Measurements from ENCODE around the gene FLT4. TPM values are rescaled to one million over a fixed set of nuclear protein-coding genes. Genes with fewer than 3 reads are reported as not detected.

FLT4 gene
- total and polyA plus RNA-seq, 2 experiments from 2014 or later: 3.4 to 13.8 TPM

DNA sequence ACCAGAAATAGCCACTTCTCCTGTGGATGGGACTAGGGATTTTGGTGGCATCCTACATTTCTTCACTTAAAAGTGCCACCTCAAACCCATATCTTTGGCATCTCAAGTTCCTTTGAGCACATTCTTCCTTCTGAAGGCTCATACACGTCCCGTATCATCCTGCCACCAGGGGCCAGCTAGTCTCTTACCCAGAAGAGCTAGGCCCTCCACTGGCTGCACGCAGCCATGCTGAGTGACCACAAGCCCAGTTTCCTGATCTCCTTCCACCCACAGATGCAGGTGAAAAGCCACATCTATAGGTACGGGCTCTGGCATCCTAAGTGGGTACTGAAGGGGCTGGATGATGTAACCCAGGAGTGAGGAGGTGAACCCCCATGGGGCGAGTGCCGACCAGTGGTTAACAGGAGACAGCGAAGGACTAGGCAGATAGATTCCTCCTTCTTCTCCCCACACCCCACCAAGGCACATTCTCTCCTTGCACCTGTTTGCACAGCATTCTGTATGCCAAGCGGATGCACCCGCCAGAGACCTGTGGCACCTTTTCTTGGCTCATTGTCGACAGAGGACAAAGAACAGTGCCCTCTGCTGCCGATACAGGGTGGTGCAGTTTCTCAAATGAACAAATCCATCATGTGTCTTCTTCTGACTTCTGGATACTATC, 43.7 kb downstream of the FLT4 start:
- H2AFZ ChIP-seq: no peak overlapping the region
- no peaks in the 10 kb centered on the region for H3K36me3 ChIP-seq (ENCODE audit: insufficient read depth)
- TF ChIP-seq, protein P1, sequence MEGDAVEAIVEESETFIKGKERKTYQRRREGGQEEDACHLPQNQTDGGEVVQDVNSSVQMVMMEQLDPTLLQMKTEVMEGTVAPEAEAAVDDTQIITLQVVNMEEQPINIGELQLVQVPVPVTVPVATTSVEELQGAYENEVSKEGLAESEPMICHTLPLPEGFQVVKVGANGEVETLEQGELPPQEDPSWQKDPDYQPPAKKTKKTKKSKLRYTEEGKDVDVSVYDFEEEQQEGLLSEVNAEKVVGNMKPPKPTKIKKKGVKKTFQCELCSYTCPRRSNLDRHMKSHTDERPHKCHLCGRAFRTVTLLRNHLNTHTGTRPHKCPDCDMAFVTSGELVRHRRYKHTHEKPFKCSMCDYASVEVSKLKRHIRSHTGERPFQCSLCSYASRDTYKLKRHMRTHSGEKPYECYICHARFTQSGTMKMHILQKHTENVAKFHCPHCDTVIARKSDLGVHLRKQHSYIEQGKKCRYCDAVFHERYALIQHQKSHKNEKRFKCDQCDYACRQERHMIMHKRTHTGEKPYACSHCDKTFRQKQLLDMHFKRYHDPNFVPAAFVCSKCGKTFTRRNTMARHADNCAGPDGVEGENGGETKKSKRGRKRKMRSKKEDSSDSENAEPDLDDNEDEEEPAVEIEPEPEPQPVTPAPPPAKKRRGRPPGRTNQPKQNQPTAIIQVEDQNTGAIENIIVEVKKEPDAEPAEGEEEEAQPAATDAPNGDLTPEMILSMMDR (conservative IDR thresholded peaks at IDR 0.05; ENCODE audit: low read depth in 2 of 2): peak; percentile 86 to 87
- TF ChIP-seq EZH2phosphoT487 (IDR thresholded peaks at IDR 0.05; ENCODE audit: unreplicated experiment): no peak
- TF ChIP-seq, protein P2, sequence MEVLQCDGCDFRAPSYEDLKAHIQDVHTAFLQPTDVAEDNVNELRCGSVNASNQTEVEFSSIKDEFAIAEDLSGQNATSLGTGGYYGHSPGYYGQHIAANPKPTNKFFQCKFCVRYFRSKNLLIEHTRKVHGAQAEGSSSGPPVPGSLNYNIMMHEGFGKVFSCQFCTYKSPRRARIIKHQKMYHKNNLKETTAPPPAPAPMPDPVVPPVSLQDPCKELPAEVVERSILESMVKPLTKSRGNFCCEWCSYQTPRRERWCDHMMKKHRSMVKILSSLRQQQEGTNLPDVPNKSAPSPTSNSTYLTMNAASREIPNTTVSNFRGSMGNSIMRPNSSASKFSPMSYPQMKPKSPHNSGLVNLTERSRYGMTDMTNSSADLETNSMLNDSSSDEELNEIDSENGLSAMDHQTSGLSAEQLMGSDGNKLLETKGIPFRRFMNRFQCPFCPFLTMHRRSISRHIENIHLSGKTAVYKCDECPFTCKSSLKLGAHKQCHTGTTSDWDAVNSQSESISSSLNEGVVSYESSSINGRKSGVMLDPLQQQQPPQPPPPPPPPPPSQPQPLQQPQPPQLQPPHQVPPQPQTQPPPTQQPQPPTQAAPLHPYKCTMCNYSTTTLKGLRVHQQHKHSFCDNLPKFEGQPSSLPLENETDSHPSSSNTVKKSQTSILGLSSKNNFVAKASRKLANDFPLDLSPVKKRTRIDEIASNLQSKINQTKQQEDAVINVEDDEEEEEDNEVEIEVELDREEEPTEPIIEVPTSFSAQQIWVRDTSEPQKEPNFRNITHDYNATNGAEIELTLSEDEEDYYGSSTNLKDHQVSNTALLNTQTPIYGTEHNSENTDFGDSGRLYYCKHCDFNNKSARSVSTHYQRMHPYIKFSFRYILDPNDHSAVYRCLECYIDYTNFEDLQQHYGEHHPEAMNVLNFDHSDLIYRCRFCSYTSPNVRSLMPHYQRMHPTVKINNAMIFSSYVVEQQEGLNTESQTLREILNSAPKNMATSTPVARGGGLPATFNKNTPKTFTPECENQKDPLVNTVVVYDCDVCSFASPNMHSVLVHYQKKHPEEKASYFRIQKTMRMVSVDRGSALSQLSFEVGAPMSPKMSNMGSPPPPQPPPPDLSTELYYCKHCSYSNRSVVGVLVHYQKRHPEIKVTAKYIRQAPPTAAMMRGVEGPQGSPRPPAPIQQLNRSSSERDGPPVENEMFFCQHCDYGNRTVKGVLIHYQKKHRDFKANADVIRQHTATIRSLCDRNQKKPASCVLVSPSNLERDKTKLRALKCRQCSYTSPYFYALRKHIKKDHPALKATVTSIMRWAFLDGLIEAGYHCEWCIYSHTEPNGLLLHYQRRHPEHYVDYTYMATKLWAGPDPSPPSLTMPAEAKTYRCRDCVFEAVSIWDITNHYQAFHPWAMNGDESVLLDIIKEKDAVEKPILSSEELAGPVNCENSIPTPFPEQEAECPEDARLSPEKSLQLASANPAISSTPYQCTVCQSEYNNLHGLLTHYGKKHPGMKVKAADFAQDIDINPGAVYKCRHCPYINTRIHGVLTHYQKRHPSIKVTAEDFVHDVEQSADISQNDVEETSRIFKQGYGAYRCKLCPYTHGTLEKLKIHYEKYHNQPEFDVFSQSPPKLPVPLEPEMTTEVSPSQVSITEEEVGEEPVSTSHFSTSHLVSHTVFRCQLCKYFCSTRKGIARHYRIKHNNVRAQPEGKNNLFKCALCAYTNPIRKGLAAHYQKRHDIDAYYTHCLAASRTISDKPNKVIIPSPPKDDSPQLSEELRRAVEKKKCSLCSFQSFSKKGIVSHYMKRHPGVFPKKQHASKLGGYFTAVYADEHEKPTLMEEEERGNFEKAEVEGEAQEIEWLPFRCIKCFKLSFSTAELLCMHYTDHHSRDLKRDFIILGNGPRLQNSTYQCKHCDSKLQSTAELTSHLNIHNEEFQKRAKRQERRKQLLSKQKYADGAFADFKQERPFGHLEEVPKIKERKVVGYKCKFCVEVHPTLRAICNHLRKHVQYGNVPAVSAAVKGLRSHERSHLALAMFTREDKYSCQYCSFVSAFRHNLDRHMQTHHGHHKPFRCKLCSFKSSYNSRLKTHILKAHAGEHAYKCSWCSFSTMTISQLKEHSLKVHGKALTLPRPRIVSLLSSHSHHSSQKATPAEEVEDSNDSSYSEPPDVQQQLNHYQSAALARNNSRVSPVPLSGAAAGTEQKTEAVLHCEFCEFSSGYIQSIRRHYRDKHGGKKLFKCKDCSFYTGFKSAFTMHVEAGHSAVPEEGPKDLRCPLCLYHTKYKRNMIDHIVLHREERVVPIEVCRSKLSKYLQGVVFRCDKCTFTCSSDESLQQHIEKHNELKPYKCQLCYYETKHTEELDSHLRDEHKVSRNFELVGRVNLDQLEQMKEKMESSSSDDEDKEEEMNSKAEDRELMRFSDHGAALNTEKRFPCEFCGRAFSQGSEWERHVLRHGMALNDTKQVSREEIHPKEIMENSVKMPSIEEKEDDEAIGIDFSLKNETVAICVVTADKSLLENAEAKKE (CRISPR knock-in tag; IDR thresholded peaks at IDR 0.05): 0 out of 2 replicates have a peak, but pooled peaks have one; percentile 12
- Mint-ChIP-seq H3K9me3 (no peaks in the 10 kb centered on the region), H3K4me3 (no peak overlapping the region), H3K27ac (no peak overlapping the region), H3K36me3 (ENCODE audit: low read depth) (no peaks in the 10 kb centered on the region), H3K4me1 (peaks cover 7% of the 10 kb centered on the region; the same call in 1 of the 3 replicates), H3K27me3 (ENCODE audit: insufficient read depth, low read depth, poor library complexity) (peaks cover 12% of the 10 kb centered on the region)
- H3K4me3 ChIP-seq: no peak overlapping the region
- ATAC-seq (peak; percentile 56), DNase-seq (ENCODE audit: low spot score) (peak; percentile 82)
- no peaks in the 10 kb centered on the region for H3K9me2 ChIP-seq (ENCODE audit: insufficient read depth)
- no peak overlapping the region for H3K27ac ChIP-seq (ENCODE audit: low read depth)
- H4K20me1 ChIP-seq (replicated peaks; ENCODE audit: insufficient read depth): no peaks in the 10 kb centered on the region
- no peaks in the 10 kb centered on the region for H3K4me1 ChIP-seq (ENCODE audit: insufficient read depth)
- H3K79me2 ChIP-seq (replicated peaks; ENCODE audit: insufficient read depth): no peaks in the 10 kb centered on the region
- no peaks in the 10 kb centered on the region for H3K27me3 ChIP-seq (ENCODE audit: insufficient read depth)
- no peaks in the 10 kb centered on the region for H3F3A ChIP-seq (replicated peaks; ENCODE audit: low read depth)
- no peak overlapping the region for H3K4me2 ChIP-seq
